Spleen (tissue), 7 donors: Measurements from ENCODE around the gene ETV1.

Experiments
- CTCF ChIP-seq, 11 experiments: fragments of 200-600 bp in 7 of 11; fragments of 450-650 bp in 4 of 11; sonication (generic) in 4 of 11; IDR thresholded peaks in 8 of 11; conservative IDR thresholded peaks in 3 of 11; 1 replicate in 7 of 11; 2 replicates in 4 of 11; pipeline versions ENCODE4 v1.4.0 to v1.8.0; 2016 to 2021; ENCODE audit warnings: antibody characterized with exemption in 11 of 11, inconsistent platforms in 4 of 11, mild to moderate bottlenecking in 1 of 11
- POLR2A ChIP-seq, 3 donors: fragments of 450-650 bp; IDR thresholded peaks; one replicate each; pipeline ENCODE4 v1.5.1; 2017; ENCODE audit warnings: antibody characterized with exemption in 3 of 3, mild to moderate bottlenecking in 1 of 3
- donor health status: DM: no; HTN: no; CAD: no; lungs with moderate emphysema.
- donor health status: DM: no; HTN: no; CAD: no.
- donor health status: DM: no; HTN: no; CAD: no.

- no peak for TF ChIP-seq CTCF (IDR thresholded peaks at IDR 0.05 in 8 of 11, conservative IDR thresholded peaks at IDR 0.05 in 3 of 11)
- no peak for TF ChIP-seq POLR2A (IDR thresholded peaks at IDR 0.05)
These were observed 34.0 kb downstream of the ETV1 start for GRCh38 chr7:13955494-13955893.
